ENCODE measurements around the gene PABPN1.
A peak's percentile ranks its signal among the peaks of the same experiment; 100 is the strongest.

The PABPN1 gene

GRCh38 chr14:23358042-23358441, 36.8 kb downstream of the PABPN1 start:
- no peak overlapping the region for H3K4me3 ChIP-seq (ENCODE audit: low read depth, low read length)

GRCh38 chr14:23358553-23359166, 37.4 kb downstream of the PABPN1 start:
- no peak overlapping the region for H3K4me3 ChIP-seq (ENCODE audit: low read depth, low read length)

GRCh38 chr14:23359167-23359626, 37.9 kb downstream of the PABPN1 start:
- H3K4me3 ChIP-seq (ENCODE audit: low read depth, low read length), result no peak overlapping the region

- no peak overlapping the region for H3K4me3 ChIP-seq (ENCODE audit: low read depth, low read length)
These were observed 38.6 kb downstream of the PABPN1 start for GRCh38 chr14:23359722-23360447.

- no peak overlapping the region for H3K4me3 ChIP-seq (ENCODE audit: low read depth, low read length)
These were observed 39.2 kb downstream of the PABPN1 start for GRCh38 chr14:23360496-23360895.

DNA sequence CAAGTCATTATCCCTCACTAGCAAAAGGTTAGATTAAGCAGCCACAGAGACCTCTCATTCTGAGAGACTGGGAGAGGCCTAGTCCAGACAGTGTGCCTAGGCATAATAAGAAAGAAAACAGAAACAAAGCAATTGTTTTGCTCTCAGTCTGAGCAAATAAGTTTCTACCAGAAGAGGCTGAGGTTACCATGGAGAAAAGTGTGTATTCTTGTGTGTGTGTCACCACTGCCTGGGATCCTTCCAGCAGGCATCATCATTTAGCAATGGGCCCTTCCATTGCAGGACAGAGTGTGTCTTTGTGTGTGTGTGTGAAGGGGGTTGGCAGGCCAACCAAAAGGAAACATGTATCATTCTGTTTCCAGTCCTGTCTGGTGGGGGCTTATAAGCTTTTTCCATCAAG, 40.1 kb downstream of the PABPN1 start:
- H3K4me3 ChIP-seq (ENCODE audit: low read depth, low read length), result no peak overlapping the region

DNA sequence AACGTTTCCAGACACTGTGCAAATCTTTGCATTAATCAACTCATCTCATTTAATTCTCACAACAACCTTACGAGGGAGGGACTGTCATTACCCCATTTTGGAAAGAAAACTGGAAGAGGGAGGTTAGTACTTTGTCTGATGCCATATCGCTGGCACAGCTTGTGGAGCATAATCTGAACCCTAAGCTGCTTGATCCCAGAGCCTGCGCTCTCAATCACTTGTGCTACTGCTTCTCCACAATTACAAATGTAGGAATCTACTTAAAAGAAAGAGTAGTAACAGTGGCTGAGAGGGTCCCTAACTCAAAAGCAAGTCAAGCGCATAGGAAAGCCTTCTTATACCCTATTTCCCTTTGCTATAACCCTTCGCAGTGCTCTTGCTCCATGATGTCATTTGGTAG, 40.5 kb downstream of the PABPN1 start:
- H3K4me3 ChIP-seq (ENCODE audit: low read depth, low read length), result no peak overlapping the region

- H3K4me3 ChIP-seq (ENCODE audit: low read depth, low read length), result no peak overlapping the region
These were observed 40.9 kb downstream of the PABPN1 start for GRCh38 chr14:23362200-23362599.

GRCh38 chr14:23364164-23365035, 43.1 kb downstream of the PABPN1 start:
- peak overlapping the region; percentile 65 for H3K4me3 ChIP-seq (ENCODE audit: low read depth, low read length)

DNA sequence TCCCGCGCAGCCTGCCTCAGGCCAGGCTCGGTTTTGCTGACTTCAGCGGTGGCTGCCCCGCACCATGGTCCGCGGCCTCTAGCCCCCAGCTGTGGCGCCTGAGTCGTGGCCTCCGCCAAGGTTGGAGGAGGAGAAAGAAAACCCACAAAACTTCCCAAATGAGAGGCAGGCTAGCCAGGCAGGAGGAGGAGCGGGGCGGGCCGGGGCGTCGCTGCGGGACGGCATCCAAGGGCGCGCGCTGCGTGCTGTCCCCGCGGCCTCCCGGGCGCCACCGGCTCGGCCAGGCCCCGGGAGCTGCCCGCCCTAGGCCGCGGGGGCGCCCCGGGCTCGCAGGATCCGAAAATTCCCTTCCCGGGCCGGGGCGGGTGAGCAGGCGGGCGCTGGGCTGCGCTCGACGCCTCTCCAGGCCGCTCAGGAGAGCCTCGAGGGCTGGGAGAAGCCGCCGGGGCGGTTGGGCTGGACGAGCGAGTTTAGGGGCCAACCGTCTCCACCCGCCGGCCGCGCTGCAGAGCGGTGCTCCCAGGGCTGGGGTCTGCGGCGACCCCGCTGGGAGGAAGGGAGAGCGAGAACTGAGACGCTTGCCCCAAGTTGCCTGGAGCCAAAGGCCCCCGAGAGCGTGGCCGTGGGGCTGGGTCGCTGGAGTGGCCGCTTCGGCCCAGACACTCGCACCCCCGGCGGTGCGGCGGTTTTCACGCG, 43.9 kb downstream of the PABPN1 start, which contains the start of gene EFS:
Gene EFS (minus strand): TSS at position 137 of the 696 bp plus-strand sequence. CDS start 147 bp downstream, outside the sequence.
- H3K4me3 ChIP-seq (ENCODE audit: low read depth, low read length), result peak within 1 kb of the TSS; percentile 65

DNA sequence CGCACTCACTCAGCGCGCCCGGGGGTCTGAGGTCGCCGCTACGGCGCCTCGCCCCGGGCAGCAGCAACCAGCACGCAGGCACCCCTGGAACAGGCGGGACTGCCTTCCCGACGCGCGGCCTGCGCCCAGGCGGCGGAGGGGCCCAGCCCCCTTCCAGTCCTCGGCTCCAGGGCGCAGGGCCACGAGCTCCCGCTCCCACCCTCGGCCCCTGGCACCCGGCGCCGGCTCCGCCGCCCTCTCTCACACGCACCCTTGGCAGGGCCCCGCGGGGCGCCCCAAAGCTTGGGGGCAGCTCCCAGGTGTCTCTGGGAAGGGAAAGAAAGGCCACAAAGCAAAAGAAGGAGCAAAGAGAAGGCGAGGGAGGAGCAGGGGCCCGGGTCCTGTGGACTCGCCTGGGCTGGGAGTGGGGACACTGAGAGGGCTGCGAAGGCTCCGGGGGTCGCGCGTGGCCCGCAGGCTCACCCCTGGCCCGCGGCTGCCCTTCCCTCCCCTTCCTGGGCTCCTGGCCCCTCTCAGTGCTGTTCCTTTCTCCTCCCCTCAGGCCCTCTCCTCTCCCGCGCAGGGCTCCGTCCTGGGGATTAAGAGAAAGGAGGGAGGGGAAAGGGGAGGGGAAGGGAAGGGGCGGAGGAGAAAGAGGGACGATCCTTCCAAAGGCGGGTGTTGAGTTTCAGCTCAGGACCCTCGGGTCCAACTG, 44.6 kb downstream of the PABPN1 start:
- peak overlapping the region; percentile 65 for H3K4me3 ChIP-seq (ENCODE audit: low read depth, low read length)

- H3K4me3 ChIP-seq (ENCODE audit: low read depth, low read length), result peak overlapping the region; percentile 37
These were observed 45.2 kb downstream of the PABPN1 start for GRCh38 chr14:23366426-23366921.

DNA sequence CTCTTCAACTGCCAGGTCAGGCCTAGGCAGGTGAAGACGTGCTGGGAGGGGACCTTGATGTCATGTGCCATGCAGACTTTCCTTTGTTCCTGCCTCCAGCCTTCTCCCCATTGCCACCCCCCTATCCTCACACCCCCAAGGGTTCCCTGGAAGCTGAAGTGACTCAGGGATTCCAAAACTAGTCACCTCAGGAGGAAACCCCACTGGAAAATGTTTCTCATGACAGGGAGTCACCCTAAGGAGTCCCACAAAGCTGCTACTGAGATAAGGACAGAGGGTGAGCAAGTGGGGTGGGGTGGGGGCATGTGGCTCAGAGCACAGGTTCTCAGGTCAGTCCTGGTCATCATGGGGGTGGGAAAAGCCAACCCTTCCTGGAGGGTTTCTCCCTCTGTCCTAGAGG, 49.0 kb downstream of the PABPN1 start:
- H3K4me3 ChIP-seq (ENCODE audit: low read depth, low read length), result no peak overlapping the region

- no peak overlapping the region for H3K4me3 ChIP-seq (ENCODE audit: low read depth, low read length)
These were observed 50.6 kb downstream of the PABPN1 start for GRCh38 chr14:23371865-23372264.

GRCh38 chr14:23372509-23372908, 51.3 kb downstream of the PABPN1 start, which contains the start of gene IL25:
IL25 (plus strand) TSS chr14:23372809.
- H3K4me3 ChIP-seq (ENCODE audit: low read depth, low read length), result no peak within 1 kb of the TSS

DNA sequence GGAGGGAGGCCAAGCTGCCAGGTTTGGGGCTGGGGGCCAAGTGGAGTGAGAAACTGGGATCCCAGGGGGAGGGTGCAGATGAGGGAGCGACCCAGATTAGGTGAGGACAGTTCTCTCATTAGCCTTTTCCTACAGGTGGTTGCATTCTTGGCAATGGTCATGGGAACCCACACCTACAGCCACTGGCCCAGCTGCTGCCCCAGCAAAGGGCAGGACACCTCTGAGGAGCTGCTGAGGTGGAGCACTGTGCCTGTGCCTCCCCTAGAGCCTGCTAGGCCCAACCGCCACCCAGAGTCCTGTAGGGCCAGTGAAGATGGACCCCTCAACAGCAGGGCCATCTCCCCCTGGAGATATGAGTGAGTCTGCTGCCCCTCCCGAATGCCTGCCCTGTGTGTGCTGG, 51.8 kb downstream of the PABPN1 start:
- no peak overlapping the region for H3K4me3 ChIP-seq (ENCODE audit: low read depth, low read length)

Data from iPS-11a (cell line).